AG04449 (cell line): Measurements from ENCODE around the gene RFX1.

Source experiments
- CTCF ChIA-PET: fragments of 350-600 bp; formaldehyde crosslinking; extraction: SDS; loops from one replicate; lab custom pipeline; 2021; ENCODE audit warnings: antibody characterized with exemption; lab: Yijun Ruan, JAX
- POLR2A ChIA-PET: fragments of 400-600, 350-600 bp; formaldehyde crosslinking; extraction: SDS; loops from one replicate; lab custom pipeline; 2020; ENCODE audit warnings: antibody characterized with exemption, inconsistent platforms; lab: Yijun Ruan, JAX
- DNase-seq: peaks from one replicate; pipeline ENCODE4 v3.0.0-alpha.2; 2010; ENCODE audit warnings: low read depth, low spot score
- H3K4me3 ChIP-seq: 2 replicates; pipeline ENCODE4 v1.5.1; 2011; ENCODE audit warnings: low read depth, mild to moderate bottlenecking, control low read depth, low read length
- CTCF ChIP-seq: IDR thresholded peaks from one replicate; pipeline ENCODE4 v1.5.1; 2011; ENCODE audit warnings: mild to moderate bottlenecking, moderate library complexity, low read length, control low read depth, inconsistent platforms; ENCODE audit not compliant: insufficient read depth; ENCODE audit errors: missing control alignments

Gene RFX1

GRCh38 chr19:13931391-13932148, 74.5 kb downstream of the RFX1 start:
- ChIA-PET POLR2A (no interaction called here), CTCF (interaction anchor here (0.6 kb wide), 1 partner anchor 144 kb away, joined by 3 read pairs; no protein-coding TSS in a partner anchor)
- DNase-seq, result no peak
- no peak overlapping the region for H3K4me3 ChIP-seq
- no peak for TF ChIP-seq CTCF

- CTCF ChIA-PET, result no interaction called here
- no peak overlapping the region for H3K4me3 ChIP-seq
- no peak for TF ChIP-seq CTCF
- POLR2A ChIA-PET, result interaction anchor here (1.0 kb wide), 1 partner anchor 8 kb away, joined by 3 read pairs; the partner anchor contains the start of gene PODNL1
- no peak for DNase-seq
These were observed 75.7 kb downstream of the RFX1 start for GRCh38 chr19:13930402-13930801.

GRCh38 chr19:13929956-13930355, 76.2 kb downstream of the RFX1 start:
- no peak for DNase-seq
- ChIA-PET POLR2A (interaction anchor here (1.0 kb wide), 1 partner anchor 8 kb away, joined by 3 read pairs; the partner anchor contains the start of gene PODNL1), CTCF (no interaction called here)
- H3K4me3 ChIP-seq, result no peak overlapping the region
- TF ChIP-seq CTCF, result no peak

GRCh38 chr19:13929340-13929739, 76.8 kb downstream of the RFX1 start:
- no peak overlapping the region for H3K4me3 ChIP-seq
- POLR2A ChIA-PET, result interaction anchor here (1.0 kb wide), 1 partner anchor 9 kb away, joined by 3 read pairs; the partner anchor contains the start of gene PODNL1
- DNase-seq, result no peak
- no peak for TF ChIP-seq CTCF
- CTCF ChIA-PET, result interaction anchor here (0.9 kb wide), 1 partner anchor 9 kb away, joined by 3 read pairs; the partner anchor contains the start of gene PODNL1

- no peak for DNase-seq
- no peak for TF ChIP-seq CTCF
- no peak overlapping the region for H3K4me3 ChIP-seq
- ChIA-PET CTCF (interaction anchor here (1.8 to 2.1 kb wide), 2 partner anchors 132 to 149 kb away, joined by 5 to 7 read pairs; no protein-coding TSS in a partner anchor), POLR2A (interaction anchor here (1.2 kb wide), 1 partner anchor 12 kb away, joined by 3 read pairs; no protein-coding TSS in a partner anchor)
These were observed 79.4 kb downstream of the RFX1 start for GRCh38 chr19:13926715-13927114.

- no peak for DNase-seq
- no peak overlapping the region for H3K4me3 ChIP-seq
- ChIA-PET CTCF (interaction anchor here (1.8 to 2.1 kb wide), 2 partner anchors 133 to 150 kb away, joined by 5 to 7 read pairs; no protein-coding TSS in a partner anchor), POLR2A (interaction anchor here (0.6 to 1.2 kb wide), 2 partner anchors 12 kb away, joined by 3 read pairs; no protein-coding TSS in a partner anchor)
- TF ChIP-seq CTCF, result no peak
These were observed 80.1 kb downstream of the RFX1 start for GRCh38 chr19:13926010-13926409.
